Esophagus squamous epithelium (tissue), 5 donors: ENCODE measurements around the gene CD300LG. TPM values are rescaled to one million over a fixed set of nuclear protein-coding genes. Genes with fewer than 3 reads are reported as not detected.
A peak's percentile ranks its signal among the peaks of the same experiment; 100 is the strongest.
"Not testable (repeated sequence)": the region's sequence is repeated elsewhere in the genome, so short reads cannot be mapped to it uniquely, and the experiment has no call there.

Experiments used
- DNase-seq: peaks from one replicate; lab custom pipeline; 2025; lab: John Stamatoyannopoulos, UW
- H3K27ac ChIP-seq, 4 donors: fragments of 200-600 bp; sonication (generic); one replicate each; pipeline ENCODE4 v1.5.1; 2016 to 2019; ENCODE audit warnings: mild to moderate bottlenecking in 1 of 4
- H3K27me3 ChIP-seq, 4 donors: fragments of 200-600 bp; sonication (generic); 1 replicate in 3 of 4; 2 replicates in 1 of 4; pipeline versions ENCODE4 v1.5.1 to v1.6.0; 2017 to 2021; ENCODE audit warnings: antibody characterized with exemption in 1 of 4
- H3K36me3 ChIP-seq, 3 donors: fragments of 200-600 bp; sonication (generic); one replicate each; pipeline ENCODE4 v1.5.1; 2016 to 2019
- H3K4me1 ChIP-seq, 3 donors: fragments of 200-600 bp; sonication (generic); one replicate each; pipeline ENCODE4 v1.5.1; 2017 to 2019
- H3K4me3 ChIP-seq, 4 donors: fragments of 200-600 bp; sonication (generic); 1 replicate in 3 of 4; 2 replicates in 1 of 4; pipeline ENCODE4 v1.5.1; 2016 to 2019; ENCODE audit warnings: mild to moderate bottlenecking in 2 of 4, moderate library complexity in 1 of 4
- H3K9me3 ChIP-seq, 3 donors: fragments of 200-600 bp; sonication (generic); one replicate each; pipeline ENCODE4 v1.5.1; 2016 to 2019
- CTCF ChIP-seq, 6 experiments: fragments of 450-650 bp in 4 of 6; fragments of 200-600 bp in 2 of 6; sonication (generic) in 2 of 6; IDR thresholded peaks; one replicate each; pipeline ENCODE4 v1.5.1; 2016 to 2019; ENCODE audit warnings: antibody characterized with exemption in 6 of 6, mild to moderate bottlenecking in 4 of 6, moderate library complexity in 4 of 6
- POLR2A ChIP-seq, 4 donors: fragments of 450-650 bp; IDR thresholded peaks; one replicate each; pipeline ENCODE4 v1.6.1; 2017; ENCODE audit warnings: antibody characterized with exemption in 4 of 4, mild to moderate bottlenecking in 4 of 4, moderate library complexity in 3 of 4
- WGBS, 2 donors: methylation state at CpG; one replicate each; pipeline ENCODE4 v1.1.5; 2018; 5-methylcytosine and 5-hydroxymethylcytosine counted together
- intact Hi-C: fragments of 100-400 bp; cut with DNase I; formaldehyde crosslinking; loops from one replicate; pipeline ENCODE4 v1.15.0; 2022
- total RNA-seq, 4 donors: library from RNA; depleted of rRNA; stranded (reverse); fragments of >200 nt; gene quantifications; one replicate each; pipeline ENCODE4 v1.1.0, GENCODE V29; 2016
- donor health status: DM: yes; HTN: yes; CAD: no.

Gene CD300LG
- 1 to 10 TPM in 2 of 4 donors, under 1 TPM in 2; 0.30 to 2.3 (median 0.94) TPM for total RNA-seq

DNA sequence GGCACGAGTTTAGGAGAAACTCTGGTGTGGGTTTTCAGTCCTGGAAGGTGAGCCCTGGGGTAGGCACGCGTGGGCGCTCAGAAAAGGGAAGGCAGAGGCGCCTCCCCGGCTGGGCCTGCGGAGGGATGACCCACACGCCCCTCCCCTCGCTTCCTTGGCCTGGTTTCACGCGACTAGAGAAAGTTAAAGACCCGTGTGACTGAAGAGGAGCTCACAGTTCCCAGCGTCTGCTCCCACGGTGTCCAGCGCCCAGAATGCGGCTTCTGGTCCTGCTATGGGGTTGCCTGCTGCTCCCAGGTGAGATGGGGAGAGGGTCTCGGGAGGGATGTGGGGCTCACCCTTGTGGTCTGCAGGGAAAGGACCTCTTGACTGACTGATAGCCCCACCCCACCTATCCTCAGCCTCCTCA, at the start of gene CD300LG:
TSS of gene CD300LG (plus strand) at position 214 of the 409 bp plus-strand sequence. CDS start at position 255, 41 bp downstream.
- intact Hi-C loops: loop anchor here (5.0 kb wide), 1 partner anchor 60 kb away; no protein-coding TSS in a partner anchor
- no peaks in the 10 kb centered on the region for H3K36me3 ChIP-seq
- no peaks in the 10 kb centered on the region for H3K9me3 ChIP-seq
- DNase-seq: no peak
- peaks cover 0 to 20% (median 0%) of the 10 kb centered on the region in 3 donors for H3K4me1 ChIP-seq
- H3K27me3 ChIP-seq: peaks cover 0 to 18% (median 0%) of the 10 kb centered on the region in 4 donors
- no peak within 1 kb of the TSS for H3K4me3 ChIP-seq
- H3K27ac ChIP-seq: peak within 1 kb of the TSS in 3 of 4 donors; percentile 16 to 33 (median 27)
- WGBS, 2 donors: 15 to 28% methylated on average over 7 to 14 of the region's 17 CpGs
- no peak for TF ChIP-seq CTCF (IDR thresholded peaks at IDR 0.05)
- TF ChIP-seq POLR2A (IDR thresholded peaks at IDR 0.05): no peak

- H3K27me3 ChIP-seq, DNase-seq, intact Hi-C loops, H3K36me3 ChIP-seq, H3K4me1 ChIP-seq, H3K4me3 ChIP-seq, H3K27ac ChIP-seq, H3K9me3 ChIP-seq: not testable (repeated sequence)
- 61 to 94% methylated on average over 3 to 4 of the region's 9 CpGs for WGBS, 2 donors
Measured at GRCh38 chr17:43798024-43798423, 49.0 kb upstream of the CD300LG start.

- no peak for TF ChIP-seq CTCF (IDR thresholded peaks at IDR 0.05)
- no peak for TF ChIP-seq POLR2A (IDR thresholded peaks at IDR 0.05)
Measured at GRCh38 chr17:43799047-43799446, 47.9 kb upstream of the CD300LG start.

GRCh38 chr17:43800736-43801135, 46.2 kb upstream of the CD300LG start:
- H3K9me3 ChIP-seq: no peaks in the 10 kb centered on the region
- no peak overlapping the region for H3K4me3 ChIP-seq
- H3K27me3 ChIP-seq: peaks cover 0 to 7% (median 0%) of the 10 kb centered on the region in 4 donors
- peaks cover 0 to 5% (median 0%) of the 10 kb centered on the region in 3 donors for H3K4me1 ChIP-seq
- 84 to 85% methylated on average over 3 of the region's 3 CpGs for WGBS, 2 donors
- no peak for DNase-seq
- H3K27ac ChIP-seq: no peak overlapping the region
- intact Hi-C loops: no loop called here
- TF ChIP-seq CTCF (IDR thresholded peaks at IDR 0.05) (no peak), POLR2A (IDR thresholded peaks at IDR 0.05) (no peak)
- H3K36me3 ChIP-seq: peaks cover 0 to 8% (median 0%) of the 10 kb centered on the region in 3 donors

More at GRCh38 chr17:43799047-43799446, 47.9 kb upstream of the CD300LG start:
- H3K9me3 ChIP-seq: no peaks in the 10 kb centered on the region
- H3K4me3 ChIP-seq: no peak overlapping the region
- intact Hi-C loops: no loop called here
- no peak overlapping the region for H3K27ac ChIP-seq
- WGBS, 2 donors: 64 to 73% methylated on average over 2 of the region's 2 CpGs
- peaks cover 0 to 5% (median 0%) of the 10 kb centered on the region in 3 donors for H3K4me1 ChIP-seq
- H3K36me3 ChIP-seq: peaks cover 0 to 8% (median 0%) of the 10 kb centered on the region in 3 donors
- H3K27me3 ChIP-seq: peaks cover 0 to 7% (median 0%) of the 10 kb centered on the region in 4 donors
- DNase-seq: no peak

- no peak for DNase-seq
- Histone ChIP-seq H3K36me3 (peaks cover 0 to 12% (median 0%) of the 10 kb centered on the region in 3 donors), H3K27ac (no peak overlapping the region), H3K4me3 (no peak overlapping the region), H3K9me3 (no peaks in the 10 kb centered on the region), H3K4me1 (peaks cover 0 to 5% (median 0%) of the 10 kb centered on the region in 3 donors), H3K27me3 (peaks cover 0 to 7% (median 0%) of the 10 kb centered on the region in 4 donors)
- intact Hi-C loops: no loop called here
- 62 to 78% methylated on average over 2 to 3 of the region's 3 CpGs for WGBS, 2 donors
- TF ChIP-seq CTCF (IDR thresholded peaks at IDR 0.05) (no peak), POLR2A (IDR thresholded peaks at IDR 0.05) (no peak)
Measured at GRCh38 chr17:43801844-43802243, 45.1 kb upstream of the CD300LG start.
